GM18951 (cell line): Measurements from ENCODE around the gene RPRML.

ENCODE experiments used
- POLR2A ChIP-seq: IDR thresholded peaks from 4 replicates; pipeline ENCODE4 v1.6.1; 2011; ENCODE audit warnings: mild to moderate bottlenecking; ENCODE audit not compliant: insufficient read length, insufficient read depth; ENCODE audit errors: extremely low read depth
- in situ Hi-C: fragments of 300-500 bp; cut with MboI; formaldehyde crosslinking; loops from one replicate; pipeline ENCODE4 v1.12.0; 2022; ENCODE audit warnings: low sequenced_read_pairs, mixed read lengths, inconsistent platforms; ENCODE audit not compliant: unreplicated experiment

Gene RPRML

GRCh38 chr17:46986366-46986765 lies 7.3 kb upstream of the RPRML start:
- in situ Hi-C loops, result no loop called here

GRCh38 chr17:46984892-46985291 lies 5.8 kb upstream of the RPRML start:
- TF ChIP-seq POLR2A, result no peak
- in situ Hi-C loops, result no loop called here

More at GRCh38 chr17:46986366-46986765, 7.3 kb upstream of the RPRML start:
- no peak for TF ChIP-seq POLR2A

- in situ Hi-C loops, result no loop called here
- TF ChIP-seq POLR2A, result no peak
These were observed 5.3 kb upstream of the RPRML start for GRCh38 chr17:46984341-46984740.

- in situ Hi-C loops, result no loop called here
- TF ChIP-seq POLR2A, result no peak
These were observed 4.7 kb upstream of the RPRML start for GRCh38 chr17:46983782-46984181.

GRCh38 chr17:46982577-46982976 lies 3.5 kb upstream of the RPRML start:
- in situ Hi-C loops, result no loop called here
- no peak for TF ChIP-seq POLR2A

GRCh38 chr17:46978489-46979146 lies 435 bp downstream of the RPRML start:
- in situ Hi-C loops, result no loop called here
- TF ChIP-seq POLR2A, result no peak

GRCh38 chr17:46977750-46978488 lies 1.1 kb downstream of the RPRML start:
- in situ Hi-C loops, result no loop called here

GRCh38 chr17:46977348-46977747 lies 1.7 kb downstream of the RPRML start:
- TF ChIP-seq POLR2A, result no peak
- in situ Hi-C loops, result no loop called here

More at GRCh38 chr17:46977750-46978488, 1.1 kb downstream of the RPRML start:
- TF ChIP-seq POLR2A, result no peak

GRCh38 chr17:46976626-46977270 lies 2.3 kb downstream of the RPRML start:
- in situ Hi-C loops, result no loop called here
- no peak for TF ChIP-seq POLR2A

GRCh38 chr17:46975287-46975686 lies 3.8 kb downstream of the RPRML start:
- TF ChIP-seq POLR2A, result no peak
- in situ Hi-C loops, result no loop called here

- in situ Hi-C loops, result no loop called here
- TF ChIP-seq POLR2A, result no peak
These were observed 5.0 kb downstream of the RPRML start for GRCh38 chr17:46974086-46974485.

GRCh38 chr17:46972346-46972745 lies 6.7 kb downstream of the RPRML start:
- in situ Hi-C loops, result no loop called here
- TF ChIP-seq POLR2A, result no peak

GRCh38 chr17:46971647-46972300 lies 7.3 kb downstream of the RPRML start:
- TF ChIP-seq POLR2A, result no peak
- in situ Hi-C loops, result no loop called here
